GM21825 (cell line): ENCODE results near the gene TTLL6.
"Not testable (repeated sequence)": the region's sequence is repeated elsewhere in the genome, so short reads cannot be mapped to it uniquely, and the experiment has no call there.

Experiments
- ATAC-seq: cut with Tn5 transposase; IDR thresholded peaks from one replicate; pipeline ENCODE4 v1.9.1; 2021; ENCODE audit warnings: mild to moderate bottlenecking, moderate library complexity; ENCODE audit not compliant: unreplicated experiment

TTLL6 gene

GRCh38 chr17:48816438-48816773 is 623 bp downstream of the TTLL6 start:
- no peak for ATAC-seq

- ATAC-seq: no peak
Measured at GRCh38 chr17:48815311-48815710, 1.7 kb downstream of the TTLL6 start.

- ATAC-seq: no peak
Measured at GRCh38 chr17:48814504-48814903, 2.5 kb downstream of the TTLL6 start.

GRCh38 chr17:48812001-48812400 is 5.0 kb downstream of the TTLL6 start:
- no peak for ATAC-seq

- ATAC-seq: no peak
Measured at GRCh38 chr17:48809182-48809581, 7.8 kb downstream of the TTLL6 start.

- no peak for ATAC-seq
Measured at GRCh38 chr17:48804936-48805411, 12.1 kb downstream of the TTLL6 start.

- no peak for ATAC-seq
Measured at GRCh38 chr17:48800626-48801217, 16.3 kb downstream of the TTLL6 start.

- no peak for ATAC-seq
Measured at GRCh38 chr17:48799069-48799723, 17.8 kb downstream of the TTLL6 start.

- ATAC-seq: not testable (repeated sequence)
Measured at GRCh38 chr17:48796163-48796522, 20.9 kb downstream of the TTLL6 start.

GRCh38 chr17:48795444-48796162 is 21.4 kb downstream of the TTLL6 start:
- ATAC-seq: no peak

GRCh38 chr17:48792033-48792798 is 24.8 kb downstream of the TTLL6 start:
- ATAC-seq: no peak

GRCh38 chr17:48791128-48792032 is 25.6 kb downstream of the TTLL6 start:
- peak; percentile 52 for ATAC-seq

GRCh38 chr17:48790607-48791127 is 26.4 kb downstream of the TTLL6 start:
- ATAC-seq: no peak

GRCh38 chr17:48787828-48788227 is 29.2 kb downstream of the TTLL6 start:
- no peak for ATAC-seq

- ATAC-seq: no peak
Measured at GRCh38 chr17:48779421-48779820, 37.6 kb downstream of the TTLL6 start.

GRCh38 chr17:48776602-48777001 is 40.4 kb downstream of the TTLL6 start:
- no peak for ATAC-seq

GRCh38 chr17:48773245-48773644 is 43.8 kb downstream of the TTLL6 start:
- no peak for ATAC-seq

GRCh38 chr17:48770954-48771353 is 46.1 kb downstream of the TTLL6 start:
- no peak for ATAC-seq

GRCh38 chr17:48769009-48769675 is 47.9 kb downstream of the TTLL6 start:
- no peak for ATAC-seq
